HepG2 (cell line): ENCODE results near the gene DLL3. TPM values are rescaled to one million over a fixed set of nuclear protein-coding genes. Genes with fewer than 3 reads are reported as not detected.

Experiments used
- ATF3 ChIP-seq: sonication (generic); formaldehyde crosslinking; IDR thresholded peaks from 2 replicates; pipeline ENCODE4 v1.4.0; 2020; ENCODE audit warnings: missing genetic modification reagents
- ATRX ChIP-seq: sonication (generic); formaldehyde crosslinking; IDR thresholded peaks from 2 replicates; pipeline ENCODE4 v1.4.0; 2020; ENCODE audit warnings: missing genetic modification reagents, borderline replicate concordance
- CBX2 ChIP-seq, 2 experiments: fragments of 200-600 bp in 1 of 2; sonication (generic); formaldehyde crosslinking in 1 of 2; IDR thresholded peaks; 2 replicates each; pipeline versions ENCODE4 v1.7.0 to v1.8.1; 2018 to 2022; ENCODE audit warnings: low read depth in 2 of 2, low read length in 1 of 2, mild to moderate bottlenecking in 1 of 2, missing genetic modification reagents in 1 of 2
- FOXK2 ChIP-seq: fragments of 450-650 bp; IDR thresholded peaks from 2 replicates; pipeline ENCODE4 v1.6.1; 2016
- FOXO4 ChIP-seq: sonication (generic); formaldehyde crosslinking; conservative IDR thresholded peaks from 2 replicates; pipeline ENCODE4 v1.8.1; 2023; ENCODE audit warnings: missing genetic modification reagents
- HIVEP1 ChIP-seq: sonication (generic); formaldehyde crosslinking; IDR thresholded peaks from 2 replicates; pipeline ENCODE4 v1.4.0; 2020; ENCODE audit warnings: mild to moderate bottlenecking, missing genetic modification reagents
- HMG20B ChIP-seq: conservative IDR thresholded peaks from 2 replicates; pipeline ENCODE4 v1.6.1; 2016; ENCODE audit warnings: missing genetic modification reagents, missing compliant biosample characterization
- HNF4G ChIP-seq, 2 experiments: sonication (generic) in 1 of 2; formaldehyde crosslinking in 1 of 2; IDR thresholded peaks; 2 replicates each; pipeline versions ENCODE4 v1.4.0 to v1.6.1; 2011 to 2020; ENCODE audit warnings: borderline replicate concordance in 2 of 2, low read depth in 2 of 2, mild to moderate bottlenecking in 2 of 2, low read length in 1 of 2, missing genetic modification reagents in 1 of 2, moderate library complexity in 1 of 2
- IRF9 ChIP-seq: sonication (generic); formaldehyde crosslinking; IDR thresholded peaks from 2 replicates; pipeline ENCODE4 v1.8.0; 2022; ENCODE audit warnings: missing genetic modification reagents, mild to moderate bottlenecking, borderline replicate concordance
- NFAT5 ChIP-seq: sonication (generic); formaldehyde crosslinking; IDR thresholded peaks from 2 replicates; pipeline ENCODE4 v1.4.0; 2020; ENCODE audit warnings: missing genetic modification reagents
- PAWR ChIP-seq: sonication (generic); formaldehyde crosslinking; IDR thresholded peaks from 2 replicates; pipeline ENCODE4 v1.4.0; 2020; ENCODE audit warnings: missing genetic modification reagents, mild to moderate bottlenecking, borderline replicate concordance
- RARA ChIP-seq: IDR thresholded peaks from 2 replicates; pipeline ENCODE4 v1.6.1; 2016; ENCODE audit warnings: missing genetic modification reagents, missing compliant biosample characterization
- SAFB2 ChIP-seq: sonication (generic); formaldehyde crosslinking; IDR thresholded peaks from 2 replicates; pipeline ENCODE4 v1.5.1; 2020; ENCODE audit warnings: missing genetic modification reagents, low read depth, mild to moderate bottlenecking, borderline replicate concordance
- SALL1 ChIP-seq: sonication (generic); formaldehyde crosslinking; IDR thresholded peaks from 2 replicates; pipeline ENCODE4 v1.8.0; 2022; ENCODE audit warnings: mild to moderate bottlenecking, missing genetic modification reagents
- ZFY ChIP-seq: sonication (generic); formaldehyde crosslinking; IDR thresholded peaks from 2 replicates; pipeline ENCODE4 v1.4.0; 2020; ENCODE audit warnings: missing genetic modification reagents
- ZNF136 ChIP-seq: sonication (generic); formaldehyde crosslinking; IDR thresholded peaks from 2 replicates; pipeline ENCODE4 v1.8.1; 2022; ENCODE audit warnings: low read depth, mild to moderate bottlenecking, moderate library complexity, missing genetic modification reagents
- ZNF639 ChIP-seq: conservative IDR thresholded peaks from 2 replicates; pipeline ENCODE4 v1.6.1; 2018; ENCODE audit warnings: missing genetic modification reagents
- ZNF816 ChIP-seq: sonication (generic); formaldehyde crosslinking; IDR thresholded peaks from 2 replicates; pipeline ENCODE4 v1.8.0; 2022; ENCODE audit warnings: missing genetic modification reagents, mild to moderate bottlenecking, borderline replicate concordance
- polyA plus RNA-seq, 8 experiments: library from polyadenylated mRNA; depleted of rRNA in 3 of 8; stranded (reverse) in 7 of 8; unstranded in 1 of 8; fragments of >200 nt; fragmentation: Illumina TruSeq in 4 of 8; extraction: Trizol in 4 of 8; gene quantifications; 2 replicates each; pipeline versions ENCODE4 v1.2.1 to v1.2.3, GENCODE V29; 2011 to 2016; ENCODE audit warnings: low read depth in 4 of 8, missing spikeins in 1 of 8, mixed read lengths in 1 of 8; ENCODE audit not compliant: insufficient read depth in 1 of 8
- total RNA-seq, 5 experiments: library from RNA; depleted of rRNA; stranded (reverse); fragments of >200 nt; fragmentation: Illumina TruSeq; extraction: Trizol; gene quantifications; 2 replicates each; pipeline ENCODE4 v1.2.3, GENCODE V29; 2016; ENCODE audit warnings: low read depth in 1 of 5

DLL3 gene
- total and polyA plus RNA-seq, 2 of the 13 experiments (the other 11 are each of a cell fraction or from before 2014, with no cell fraction given), result 0.35 to 0.55 TPM

- TF ChIP-seq NFAT5 (CRISPR knock-in tag), result no peak
- TF ChIP-seq SAFB2 (CRISPR knock-in tag), result no peak
- no peak for TF ChIP-seq HMG20B (CRISPR knock-in tag)
- no peak for TF ChIP-seq HNF4G (IDR thresholded peaks at IDR 0.05; ENCODE audit: borderline replicate concordance, low read depth, low read length)
- TF ChIP-seq HNF4G (CRISPR knock-in tag; IDR thresholded peaks at IDR 0.05; ENCODE audit: borderline replicate concordance, low read depth), result no peak
- no peak for TF ChIP-seq CBX2 (IDR thresholded peaks at IDR 0.05; ENCODE audit: low read depth, low read length)
- no peak for TF ChIP-seq CBX2 (CRISPR knock-in tag; IDR thresholded peaks at IDR 0.05; ENCODE audit: low read depth)
- TF ChIP-seq FOXK2, result no peak
- TF ChIP-seq FOXO4, result no peak
- no peak for TF ChIP-seq PAWR (CRISPR knock-in tag)
- TF ChIP-seq ZFY (CRISPR knock-in tag), result 0 out of 2 replicates have a peak, but pooled peaks have one; percentile 9
- TF ChIP-seq ZNF639 (CRISPR knock-in tag), result no peak
- TF ChIP-seq RARA, result no peak
- TF ChIP-seq ATF3 (CRISPR knock-in tag), result no peak
- no peak for TF ChIP-seq ATRX
- no peak for TF ChIP-seq HIVEP1 (CRISPR knock-in tag)
- no peak for TF ChIP-seq ZNF136 (CRISPR knock-in tag)
- TF ChIP-seq SALL1 (CRISPR knock-in tag), result 0 out of 2 replicates have a peak, but pooled peaks have one; percentile 4
- no peak for TF ChIP-seq ZNF816 (CRISPR knock-in tag)
- no peak for TF ChIP-seq IRF9
Measured at GRCh38 chr19:39515551-39516191, 16.9 kb downstream of the DLL3 start (continued).
